HG03095 (cell line): ENCODE data around the gene IER5.

Source experiments
- ATAC-seq: cut with Tn5 transposase; IDR thresholded peaks from one replicate; pipeline ENCODE4 v1.9.1; 2021; ENCODE audit warnings: moderate library complexity; ENCODE audit not compliant: unreplicated experiment

The IER5 gene

DNA sequence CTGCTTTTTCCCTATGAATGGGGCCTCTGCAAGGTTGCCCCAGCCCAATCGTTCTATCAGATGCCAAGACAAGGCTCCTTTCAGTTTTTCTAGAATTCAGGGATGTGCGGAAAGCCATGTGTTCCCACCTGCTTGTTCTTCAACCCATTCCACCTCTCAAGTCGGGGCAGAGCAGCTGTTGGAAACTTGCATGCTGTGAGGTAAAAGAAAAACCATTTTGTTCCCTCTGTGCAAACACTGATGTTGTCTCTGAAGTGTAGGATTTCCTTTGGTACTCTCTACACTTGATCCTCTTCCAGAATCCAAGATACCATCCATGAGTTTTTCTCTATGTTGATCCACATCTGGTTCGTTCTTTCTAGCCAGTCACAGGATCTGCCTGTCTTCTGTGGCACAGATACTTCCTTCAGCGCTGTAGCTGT, 7.3 kb downstream of the IER5 start:
- ATAC-seq: no peak

DNA sequence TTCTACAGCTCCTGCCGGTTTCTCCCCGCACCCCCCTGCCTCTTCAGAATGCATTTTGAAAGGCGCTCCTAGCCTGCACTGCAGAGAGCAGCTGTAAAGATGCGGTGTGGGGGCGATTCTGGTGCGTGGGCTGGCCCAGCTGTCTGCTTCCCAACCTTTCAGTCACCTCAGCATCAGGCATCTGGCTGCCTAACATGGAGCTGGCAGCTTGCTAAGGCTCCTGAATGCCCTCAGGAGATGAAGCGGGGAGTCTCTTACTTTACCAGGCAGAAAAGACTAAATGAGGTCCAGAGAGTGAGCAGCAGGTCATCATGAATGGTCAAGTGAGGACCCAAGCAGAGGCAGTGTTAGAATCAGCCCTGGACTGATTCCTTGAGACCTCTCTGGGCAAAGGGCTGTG, 8.7 kb downstream of the IER5 start:
- no peak for ATAC-seq

DNA sequence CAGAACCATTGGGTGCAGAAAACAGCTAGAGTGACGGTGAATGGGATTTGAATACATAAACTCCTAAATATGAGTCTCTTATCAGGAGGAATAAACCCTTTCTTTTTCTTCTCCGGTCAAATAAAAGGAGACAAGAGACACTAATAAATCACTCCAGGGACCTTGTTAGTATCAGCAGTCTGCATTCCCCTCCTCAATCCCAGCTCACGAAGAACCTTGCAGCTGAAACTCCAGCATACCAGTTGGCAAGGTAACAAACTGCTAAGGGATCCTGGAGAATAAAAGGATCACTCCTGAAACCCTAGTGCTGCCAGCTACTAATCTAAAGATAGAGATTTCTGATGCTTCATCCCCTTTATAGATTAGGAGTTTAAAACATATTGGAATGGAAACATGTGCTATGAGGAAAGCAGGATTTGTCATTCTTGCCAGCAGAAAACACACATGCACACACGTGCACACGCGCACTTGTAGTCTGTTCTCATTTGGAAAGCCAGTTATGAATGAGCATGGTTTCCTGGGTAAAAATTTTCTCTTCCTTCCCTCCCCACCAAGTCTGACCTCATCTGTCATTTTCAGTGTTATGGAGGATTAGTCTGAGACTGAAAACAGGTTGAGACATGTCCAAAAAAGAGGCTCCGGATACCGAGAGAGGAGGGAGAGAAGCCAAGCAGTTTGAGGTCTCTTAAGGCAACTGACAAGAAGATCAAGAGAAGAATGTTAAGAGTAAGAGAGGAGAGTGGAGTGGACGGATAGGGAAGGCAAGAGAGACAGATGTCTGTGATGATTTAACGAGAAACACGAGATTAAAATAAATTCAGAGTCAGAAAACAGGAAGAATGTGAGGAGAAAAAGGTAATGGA, 10.9 kb downstream of the IER5 start:
- peak; percentile 68 for ATAC-seq

DNA sequence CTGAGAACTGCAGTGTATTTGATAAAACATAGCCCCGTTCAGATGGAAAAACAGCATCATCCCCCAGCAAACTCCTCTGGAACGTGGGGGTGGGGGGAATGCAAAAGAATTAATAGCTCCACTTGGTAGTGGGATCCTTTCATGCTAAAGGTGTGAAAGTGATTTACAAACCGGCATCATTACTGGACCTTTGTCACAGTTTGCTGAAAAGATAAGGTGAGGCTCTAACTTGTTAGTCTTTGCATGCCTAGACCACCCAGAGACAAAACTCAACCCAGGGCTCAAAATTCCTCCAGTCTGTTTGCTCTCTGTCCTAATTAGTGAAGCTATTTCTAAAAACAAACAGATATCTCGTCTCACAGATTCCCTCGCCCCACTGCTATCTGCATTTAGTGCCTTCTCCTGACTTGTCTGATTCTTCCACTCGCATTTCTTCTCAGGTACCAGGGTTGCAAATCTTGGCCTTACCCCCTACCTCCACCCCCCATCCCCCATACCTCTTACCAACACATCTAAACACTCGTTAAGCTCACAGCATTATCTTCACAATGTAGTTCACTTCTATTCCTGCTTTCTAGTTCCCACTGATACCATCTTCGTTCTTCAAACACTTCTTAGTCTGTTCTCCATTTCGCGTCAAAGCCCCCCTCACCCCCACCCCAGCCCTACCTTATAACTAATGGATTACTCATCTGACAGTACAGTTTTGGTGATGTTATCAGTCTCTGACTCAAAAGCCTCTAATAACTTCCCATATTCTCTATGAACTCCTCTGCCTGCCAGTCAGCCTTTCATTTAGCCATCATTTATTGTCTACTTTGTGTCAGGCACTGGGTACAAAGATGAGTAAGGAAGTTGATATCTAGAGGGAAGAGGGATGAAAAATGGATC, 11.8 kb downstream of the IER5 start:
- no peak for ATAC-seq

DNA sequence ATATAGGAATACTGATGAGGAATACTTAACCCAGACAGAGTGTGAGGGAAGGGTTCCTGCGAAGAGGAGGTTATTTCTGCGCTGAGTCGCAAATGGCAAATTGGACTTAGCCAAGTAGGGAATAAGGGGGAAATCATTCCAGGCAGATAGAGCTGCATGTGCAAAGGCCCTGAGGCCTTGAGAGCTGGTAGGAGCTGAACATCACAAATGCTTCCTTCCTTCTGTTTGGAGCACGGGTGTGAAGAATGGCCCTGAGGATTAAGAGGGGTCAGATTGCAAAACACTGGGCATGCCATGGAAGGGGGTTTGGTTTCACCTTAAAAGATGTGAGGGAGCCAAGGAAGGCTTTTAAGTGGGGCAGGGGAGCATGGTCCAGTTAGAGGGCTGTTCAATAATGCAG, 12.4 kb downstream of the IER5 start:
- ATAC-seq: no peak

DNA sequence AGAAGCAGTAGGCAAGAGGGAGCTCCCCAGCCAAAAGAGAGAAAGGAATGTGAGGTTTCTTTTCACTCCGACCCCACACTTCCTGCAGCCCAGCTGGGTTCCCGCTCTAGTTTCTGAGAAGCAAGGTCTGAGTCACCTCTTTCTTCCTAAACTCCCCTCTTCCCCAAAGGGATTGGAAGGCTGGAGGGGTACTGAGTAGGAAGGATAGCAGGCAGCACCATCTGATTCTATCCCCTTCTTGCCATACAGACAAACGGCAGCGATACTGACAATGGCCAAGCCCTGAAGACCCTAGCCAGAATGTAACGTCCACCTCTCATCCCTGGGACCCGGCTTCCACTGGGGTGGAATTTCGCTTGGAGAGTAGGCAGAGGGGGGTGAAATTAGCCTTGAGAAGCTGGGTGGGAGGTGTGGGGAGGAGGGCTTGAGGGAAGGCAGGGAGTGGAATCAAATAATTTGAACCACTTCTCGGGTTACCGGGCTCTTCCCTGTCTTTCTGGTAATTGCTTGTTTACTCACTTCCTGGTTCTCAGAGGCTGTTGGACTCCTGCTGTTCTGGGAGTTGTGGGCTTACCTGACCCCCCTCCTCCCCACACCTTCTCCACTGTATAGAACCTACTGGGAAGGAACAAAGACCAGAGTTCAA, 13.2 kb downstream of the IER5 start:
- ATAC-seq: no peak

DNA sequence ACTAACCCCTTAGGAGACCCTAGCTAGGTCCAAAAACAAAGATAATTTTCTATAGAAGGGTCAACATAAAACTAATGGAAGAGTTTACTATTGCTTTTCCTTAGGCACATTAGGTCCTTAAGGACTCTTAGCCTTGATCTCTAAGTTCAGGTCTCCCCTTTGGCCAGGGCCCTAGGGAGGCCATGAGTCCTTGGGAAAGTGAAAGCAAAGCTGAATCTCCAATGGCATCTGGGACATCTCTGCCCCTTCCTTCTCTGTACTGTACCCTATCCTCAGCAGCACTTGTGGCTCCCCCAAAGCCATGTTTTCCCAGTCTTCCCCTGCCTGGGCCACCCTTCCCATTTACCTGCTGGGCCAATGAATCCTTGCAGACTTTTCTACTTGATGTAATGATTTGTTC, 14.3 kb downstream of the IER5 start:
- no peak for ATAC-seq

DNA sequence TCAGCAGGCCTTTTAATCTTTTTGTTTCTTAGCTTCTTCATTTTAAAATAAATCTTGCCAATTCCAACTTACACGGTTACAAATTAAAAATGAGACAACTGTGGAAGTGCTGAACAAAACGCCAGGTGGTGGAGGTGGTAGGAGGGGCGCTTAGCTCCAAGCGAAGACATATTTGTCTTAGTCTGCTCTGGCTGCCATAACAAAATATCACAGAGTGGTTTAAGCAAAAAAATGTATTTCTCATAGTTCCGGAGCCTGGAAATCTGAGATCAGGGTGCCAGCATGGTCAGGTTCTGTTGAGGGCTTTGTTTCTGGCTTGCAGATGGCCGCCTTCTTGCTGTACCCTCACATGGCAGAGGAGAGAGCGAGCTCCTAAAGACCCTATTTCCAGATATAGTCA, 14.9 kb downstream of the IER5 start:
- no peak for ATAC-seq

DNA sequence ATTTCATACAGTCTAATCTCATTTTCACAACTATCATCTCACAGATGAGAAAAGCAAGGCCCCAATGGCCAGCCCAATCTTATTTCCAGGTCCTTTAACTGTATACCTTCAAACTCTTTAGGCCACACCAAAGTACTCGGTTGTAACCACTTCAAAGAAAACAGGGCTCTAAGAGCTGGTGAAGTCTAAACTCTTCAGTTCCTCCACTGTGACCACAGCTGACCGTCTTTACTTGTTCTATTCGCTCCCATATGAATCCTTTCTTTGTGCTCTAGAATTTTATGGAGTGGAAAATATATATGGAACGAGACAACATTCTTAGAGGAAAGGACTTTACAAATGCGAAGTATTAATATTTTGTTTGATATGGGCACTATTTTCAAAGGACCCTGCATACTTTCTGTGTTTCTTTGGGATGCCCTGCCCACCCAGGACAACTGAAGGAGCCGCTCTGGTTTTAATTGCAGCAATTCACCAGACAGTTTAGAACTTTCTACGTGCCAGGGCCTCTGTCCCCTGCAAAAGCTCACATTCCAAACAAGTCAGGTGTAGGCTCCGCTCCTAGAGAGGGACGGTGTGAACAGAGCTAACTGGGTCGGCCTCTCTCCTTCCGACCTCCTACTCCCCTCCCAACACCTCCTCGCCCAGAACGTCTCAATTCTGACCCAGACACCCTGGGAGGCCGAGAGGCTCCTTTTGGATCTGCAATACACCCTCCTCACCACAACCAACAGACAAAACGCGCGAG, 15.7 kb downstream of the IER5 start:
- no peak for ATAC-seq

DNA sequence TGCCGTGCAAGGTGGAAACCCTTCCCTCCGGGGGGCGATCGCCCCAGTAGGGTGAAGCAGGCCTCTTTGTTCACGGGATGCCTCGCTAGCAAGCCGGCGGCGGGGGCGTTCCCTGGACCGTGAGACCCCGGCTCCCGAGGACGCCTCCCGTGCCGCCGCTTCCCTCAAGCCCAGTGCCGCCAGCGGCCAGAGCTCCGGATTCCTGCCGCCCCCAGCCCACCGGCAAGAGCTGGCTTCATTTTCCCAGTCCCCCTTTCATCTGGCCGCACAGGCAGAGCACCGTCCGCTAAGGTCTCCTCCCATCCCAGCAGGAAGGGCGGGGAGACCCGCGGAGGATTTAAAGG, 16.3 kb downstream of the IER5 start:
- peak; percentile 13 for ATAC-seq

DNA sequence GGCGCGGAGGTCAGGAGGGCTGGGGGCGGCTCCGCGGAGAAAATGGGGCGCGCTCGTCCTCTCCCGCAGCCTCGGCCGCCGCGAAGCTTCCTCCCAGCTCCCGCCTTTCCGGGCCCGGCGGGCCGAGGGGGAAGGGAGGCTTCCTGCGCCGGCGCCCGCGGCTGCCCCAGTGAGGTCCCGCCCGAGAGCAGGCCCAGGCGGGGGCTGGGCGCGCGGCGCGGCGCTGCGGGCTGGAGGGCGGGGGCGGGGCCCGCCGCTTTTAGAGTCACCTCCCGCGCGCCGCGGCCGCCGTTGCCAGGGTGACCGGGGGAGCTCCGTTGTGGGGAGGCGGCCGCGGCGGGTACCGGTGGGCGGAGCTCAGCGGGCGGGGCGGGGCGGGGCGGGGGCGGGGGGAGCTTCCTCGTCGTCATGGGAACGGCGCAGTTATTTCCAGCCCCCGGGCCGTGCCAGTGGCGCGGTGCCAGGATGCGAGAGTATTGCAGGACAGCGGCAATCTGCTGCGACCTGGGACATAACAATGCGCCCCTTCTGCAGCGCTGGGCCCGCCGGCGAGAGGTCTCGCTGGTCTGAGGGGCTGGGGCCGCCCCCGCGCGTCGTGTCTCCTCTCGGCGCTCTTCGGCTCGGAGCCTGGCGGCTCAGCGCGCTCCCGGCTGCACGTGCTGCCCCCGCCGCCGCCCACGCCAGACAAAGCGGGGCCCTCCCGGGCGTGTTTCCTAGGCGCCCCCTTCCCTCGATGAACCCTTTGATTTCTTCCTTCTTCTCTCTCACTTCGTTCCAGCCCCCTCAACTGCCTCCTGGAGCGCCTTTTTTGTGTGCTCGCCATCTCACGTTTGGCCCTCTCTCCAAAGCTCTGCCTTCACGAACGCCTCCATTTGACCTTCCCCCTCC, 16.9 kb downstream of the IER5 start:
- peak; percentile 77 for ATAC-seq

DNA sequence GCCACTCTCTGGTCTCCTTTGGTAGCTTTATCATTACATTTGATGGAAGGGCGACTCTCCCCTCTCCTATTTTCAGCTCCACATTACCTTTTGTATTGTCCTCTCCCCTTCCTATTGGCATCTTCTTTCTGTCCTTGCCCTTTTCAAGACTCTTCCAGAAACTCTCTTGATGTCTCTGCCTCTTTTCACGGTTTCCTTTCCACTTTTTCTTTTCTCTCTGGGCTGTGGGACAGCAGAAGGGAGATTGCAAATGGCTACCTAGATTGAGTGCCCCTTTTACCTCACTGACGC, 17.5 kb downstream of the IER5 start:
- no peak for ATAC-seq

DNA sequence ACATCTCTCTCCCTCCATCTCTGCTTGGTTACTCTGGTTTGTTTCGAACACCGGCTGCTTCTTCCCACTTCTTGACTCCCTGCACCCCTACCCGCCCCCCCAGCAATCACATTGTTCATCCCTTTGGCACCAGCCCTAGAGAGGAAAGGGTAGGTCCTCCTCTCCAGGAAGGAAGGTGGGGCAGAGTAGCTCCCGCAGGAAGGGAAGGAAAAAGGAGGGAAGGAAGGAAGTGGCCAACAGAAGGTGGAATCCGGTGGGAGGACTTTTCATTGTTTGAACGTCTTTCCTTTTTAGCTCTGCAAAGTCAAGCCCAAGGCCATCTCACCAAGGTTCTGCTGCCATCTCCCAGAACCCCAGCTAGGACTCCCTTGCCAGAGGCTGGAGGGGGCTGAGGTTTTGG, 18.0 kb downstream of the IER5 start:
- ATAC-seq: no peak

DNA sequence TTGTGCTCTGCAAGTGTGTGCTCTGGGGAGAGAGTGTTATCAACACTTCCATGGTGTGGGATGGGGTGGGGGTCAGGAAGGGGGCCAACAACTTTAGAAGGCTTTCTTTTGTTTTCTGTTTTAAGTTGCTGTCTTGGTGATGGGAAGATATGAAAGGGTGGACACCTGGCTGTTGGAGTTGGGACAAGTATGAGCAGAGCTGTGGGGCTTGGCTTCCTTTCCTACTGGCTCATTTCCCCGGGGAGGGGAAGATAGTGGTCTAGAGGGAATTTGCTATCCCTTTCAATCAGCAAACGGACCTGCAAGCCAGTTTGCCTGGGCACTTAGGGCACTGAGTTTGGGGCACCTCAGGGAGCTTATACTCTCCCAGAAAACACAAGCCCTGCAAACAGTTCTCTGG, 19.2 kb downstream of the IER5 start:
- ATAC-seq: no peak

DNA sequence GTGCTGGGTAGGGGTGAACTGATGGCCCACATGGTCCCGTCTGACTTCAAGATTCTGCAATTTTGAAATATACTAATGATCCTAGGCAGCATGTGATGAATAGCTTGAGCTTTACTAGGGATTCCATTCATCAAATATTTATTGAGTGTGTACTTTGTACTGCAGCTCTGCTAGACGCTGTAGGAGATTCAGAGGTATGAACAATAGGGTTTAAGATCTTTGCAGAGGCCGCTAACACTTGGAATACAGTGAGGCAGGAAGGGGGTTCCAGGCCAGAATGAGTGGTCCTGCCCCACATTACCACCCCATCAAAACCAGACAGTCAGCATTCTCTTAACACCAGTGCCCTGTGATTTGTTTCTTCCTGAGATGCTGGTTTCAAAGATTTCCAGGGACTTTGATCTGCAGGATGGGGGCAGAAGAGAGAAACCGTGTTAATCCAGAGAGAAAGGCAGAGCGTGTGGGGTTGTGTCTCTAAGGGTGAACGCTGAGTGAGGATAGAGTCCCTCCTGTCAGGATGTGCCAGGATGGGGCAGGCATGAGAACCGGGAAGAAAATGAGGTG, 19.9 kb downstream of the IER5 start:
- no peak for ATAC-seq

DNA sequence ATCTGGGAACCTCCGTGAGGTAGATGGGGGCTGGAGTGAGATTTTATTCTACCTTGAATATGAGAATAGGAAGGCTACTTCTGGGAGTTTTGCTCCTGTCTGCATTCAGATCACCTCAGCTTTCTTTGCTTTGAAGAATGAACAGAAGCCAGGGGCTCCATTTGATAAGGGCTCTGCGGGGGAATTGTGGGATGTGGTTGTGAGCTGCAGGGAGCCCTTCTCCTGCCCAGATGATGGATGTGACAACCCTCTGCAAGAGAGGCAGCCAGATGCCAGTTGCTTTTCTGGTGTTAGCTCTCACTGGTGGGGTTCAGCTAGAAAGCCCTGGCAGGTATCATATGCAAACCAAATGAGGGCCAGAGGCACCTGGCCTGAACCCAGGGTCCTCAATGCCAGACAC, 21.5 kb downstream of the IER5 start:
- ATAC-seq: no peak

DNA sequence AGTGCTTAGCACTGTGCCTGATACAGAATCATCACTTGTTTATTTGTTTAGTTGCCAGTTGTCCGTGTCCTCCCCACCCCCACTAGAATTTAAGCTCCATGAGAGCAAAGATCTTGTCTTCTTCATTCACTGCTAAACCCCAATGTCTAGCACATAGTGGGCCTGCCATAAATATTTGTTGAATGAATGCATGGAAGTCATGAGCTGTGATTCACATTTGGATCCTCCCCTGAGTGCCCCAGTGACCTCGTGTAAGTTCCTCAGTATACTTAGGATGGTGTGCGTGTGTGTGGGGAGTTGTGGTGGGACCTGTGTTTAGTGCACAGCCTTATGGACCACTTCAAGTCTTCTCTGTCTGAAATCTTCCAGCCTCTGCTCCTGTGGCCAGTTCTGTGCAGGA, 23.1 kb downstream of the IER5 start:
- no peak for ATAC-seq

DNA sequence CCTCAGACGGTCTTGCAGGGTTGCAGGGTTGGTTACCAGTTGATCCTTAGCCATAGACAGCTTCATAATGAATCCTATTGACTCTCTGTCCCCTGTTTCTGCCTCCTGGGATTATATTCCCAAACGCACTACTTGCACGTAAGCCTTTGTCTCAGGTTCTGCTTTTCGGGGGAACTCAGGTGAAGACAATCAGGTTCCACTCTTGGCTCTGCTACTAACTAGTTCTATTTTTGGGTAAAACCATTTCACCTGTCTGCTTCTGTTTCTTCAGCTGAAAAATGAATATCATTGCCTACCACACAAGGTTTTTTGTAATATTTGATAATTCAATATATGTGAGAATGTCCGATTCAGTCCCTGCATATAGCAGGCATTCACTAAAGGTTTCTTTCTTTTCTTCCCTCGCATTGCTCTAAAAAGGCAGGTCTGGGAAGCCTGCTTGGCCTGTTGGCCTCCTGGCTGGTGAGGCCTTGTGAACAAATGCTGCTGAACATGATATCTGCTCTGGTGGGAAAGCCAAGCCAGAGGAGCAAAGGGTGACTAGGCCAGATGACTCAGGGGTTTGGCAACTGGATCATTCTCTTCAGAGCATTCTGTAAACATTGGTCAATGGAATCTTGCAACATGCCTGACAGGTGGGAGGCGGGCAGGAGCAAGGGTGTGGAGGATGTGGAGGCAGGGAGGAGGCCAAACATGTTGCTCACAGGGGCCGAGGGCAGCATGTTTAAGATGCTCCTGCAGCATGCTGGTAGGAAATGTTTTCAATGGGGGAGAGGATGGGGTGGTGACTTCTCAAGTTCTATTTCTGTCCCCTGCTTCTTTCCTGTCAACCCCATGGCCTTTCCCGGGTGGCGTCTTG, 23.8 kb downstream of the IER5 start:
- ATAC-seq: no peak

DNA sequence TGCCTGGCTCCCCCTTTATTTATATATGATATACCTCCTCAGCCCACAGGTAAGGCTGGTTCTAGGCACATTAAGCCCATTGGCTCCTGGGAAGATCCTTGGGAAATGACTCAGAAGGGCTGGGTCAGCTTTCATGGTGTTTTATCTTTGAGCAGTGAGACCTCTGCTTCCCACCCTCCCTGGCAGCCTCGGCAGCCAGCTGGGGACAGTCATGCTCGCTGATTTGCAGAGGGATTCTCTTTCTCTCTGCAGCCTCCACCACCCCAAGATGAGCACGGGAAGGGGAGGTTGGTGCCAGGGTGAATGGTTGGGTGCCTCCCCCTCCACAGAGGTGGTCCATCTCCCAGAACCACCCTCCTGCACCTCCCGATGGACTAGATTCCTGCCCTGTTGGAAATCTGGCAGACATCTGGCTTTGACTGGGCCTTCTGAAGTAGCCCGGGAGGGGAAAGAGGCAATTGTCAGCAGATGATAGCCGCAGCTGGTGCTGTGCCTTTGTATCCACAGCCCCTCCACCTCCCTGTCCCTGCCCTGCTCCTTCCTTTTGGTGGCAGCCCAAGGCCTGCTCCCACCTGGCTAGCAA, 24.6 kb downstream of the IER5 start:
- no peak for ATAC-seq
